ENCODE data around the gene STK38. TPM values are rescaled to one million over a fixed set of nuclear protein-coding genes. Genes with fewer than 3 reads are reported as not detected.
A peak's percentile ranks its signal among the peaks of the same experiment; 100 is the strongest.
"Not testable (repeated sequence)": the region's sequence is repeated elsewhere in the genome, so short reads cannot be mapped to it uniquely, and the experiment has no call there.

The STK38 gene
- total and polyA plus RNA-seq, 2 of the 4 experiments (the other 2 are of a cell fraction) = 10.6 to 19.7 TPM

DNA sequence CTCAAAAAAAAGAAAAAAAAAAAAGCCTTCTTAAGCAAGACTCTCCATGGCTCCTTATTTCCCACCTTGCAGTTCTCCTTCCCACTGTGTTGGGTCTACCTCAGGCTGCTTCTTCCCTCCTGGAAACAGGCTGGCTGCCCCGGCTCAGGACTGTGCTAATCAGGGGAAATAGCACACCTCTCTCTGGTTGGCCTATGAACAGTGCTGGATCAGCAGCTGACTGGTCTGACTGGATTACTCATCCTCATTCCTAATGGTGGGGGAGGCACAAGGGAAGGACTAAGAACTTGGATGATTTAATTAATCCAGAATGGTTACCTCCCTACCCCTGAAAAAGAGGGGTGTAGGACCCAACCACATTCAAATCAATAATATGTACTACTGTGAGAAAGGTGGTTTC, 43.0 kb upstream of the STK38 start:
- no peak overlapping the region for H3K56ac ChIP-seq (ENCODE audit: extremely low read depth, insufficient read depth, low read length)
- no peaks in the 10 kb centered on the region; the same call in 1 of the 2 replicates for H3K9me1 ChIP-seq (ENCODE audit: insufficient read depth, low read length)
- no peak overlapping the region for H4K5ac ChIP-seq (ENCODE audit: low read depth, low read length)
- peaks cover 2% of the 10 kb centered on the region; the same call in 1 of the 2 replicates for H3K4me1 ChIP-seq (ENCODE audit: control insufficient read depth, insufficient read depth, low read length)
- peak overlapping the region; percentile 82 for H2BK5ac ChIP-seq (ENCODE audit: low read depth, low read length, poor library complexity, severe bottlenecking)
- 0 out of 3 replicates have a peak overlapping the region, but pooled peaks have one; percentile 26 for H2BK15ac ChIP-seq (ENCODE audit: low read depth, low read length)
- peak overlapping the region; percentile 49 for H3K14ac ChIP-seq (replicated peaks; ENCODE audit: low read depth, low read length)
- intact Hi-C loops (cut with micrococcal nuclease) (no loop called here), dilution Hi-C loops (cut with HindIII; ENCODE audit: low sequenced_read_pairs, unreplicated experiment) (no loop called here), in situ Hi-C loops (cut with MboI; ENCODE audit: low sequenced_read_pairs) (loop anchor here (5.0 kb wide), 1 partner anchor 43 kb away; the partner anchor contains the start of gene STK38)
- no peak overlapping the region for H3K4me2 ChIP-seq (ENCODE audit: low read depth, low read length)
- H4K91ac ChIP-seq (ENCODE audit: insufficient read depth, low read depth, low read length) = no peak overlapping the region
- H3K18ac ChIP-seq (ENCODE audit: low read depth, low read length) = 0 out of 2 replicates have a peak overlapping the region, but pooled peaks have one; percentile 20
- H2AK9ac ChIP-seq (replicated peaks; ENCODE audit: low read depth, low read length, poor library complexity) = no peak overlapping the region
- peak overlapping the region; percentile 57; the same call in 1 of the 2 replicates for H2BK20ac ChIP-seq (ENCODE audit: low read depth, low read length)
- H2AK5ac ChIP-seq (ENCODE audit: low read depth, low read length) = 0 out of 2 replicates have a peak overlapping the region, but pooled peaks have one; percentile 23
- H4K20me1 ChIP-seq (ENCODE audit: insufficient read depth, low read length) = peaks cover 11% of the 10 kb centered on the region
- peaks cover 13 to 30% of the 10 kb centered on the region in 2 experiments for H3K79me1 ChIP-seq (ENCODE audit: low read depth in 1 of 2, low read length in 2 of 2)
- peak; percentile 60; the same call in 1 of the 2 replicates for TF ChIP-seq MAFK (IDR thresholded peaks at IDR 0.05; ENCODE audit: low read depth, low read length)
- no peak for TF ChIP-seq RCOR1 (IDR thresholded peaks at IDR 0.05; ENCODE audit: insufficient replicate concordance, low read length)
- 0 out of 2 replicates have a peak, but pooled peaks have one; percentile 2 for TF ChIP-seq RAD21 (IDR thresholded peaks at IDR 0.05; ENCODE audit: low read length)
- TF ChIP-seq BHLHE40 (IDR thresholded peaks at IDR 0.05; ENCODE audit: low read depth, low read length) = no peak
- peak; percentile 52; the same call in 1 of the 2 replicates for TF ChIP-seq FOS (IDR thresholded peaks at IDR 0.05; ENCODE audit: low read depth, low read length)
- TF ChIP-seq, protein P1, sequence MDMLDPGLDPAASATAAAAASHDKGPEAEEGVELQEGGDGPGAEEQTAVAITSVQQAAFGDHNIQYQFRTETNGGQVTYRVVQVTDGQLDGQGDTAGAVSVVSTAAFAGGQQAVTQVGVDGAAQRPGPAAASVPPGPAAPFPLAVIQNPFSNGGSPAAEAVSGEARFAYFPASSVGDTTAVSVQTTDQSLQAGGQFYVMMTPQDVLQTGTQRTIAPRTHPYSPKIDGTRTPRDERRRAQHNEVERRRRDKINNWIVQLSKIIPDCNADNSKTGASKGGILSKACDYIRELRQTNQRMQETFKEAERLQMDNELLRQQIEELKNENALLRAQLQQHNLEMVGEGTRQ (IDR thresholded peaks at IDR 0.05; ENCODE audit: low read depth, low read length) = peak; percentile 55; the same call in 1 of the 2 replicates
- TF ChIP-seq RFX5 (IDR thresholded peaks at IDR 0.05; ENCODE audit: low read depth, low read length) = peak; percentile 26; the same call in 1 of the 2 replicates
- no CpG with 5 or more reads among the region's 1 CpG for WGBS, 2 experiments (ENCODE audit: extremely low coverage in 2 of 2, insufficient read length in 1 of 2)
- H3K36me3 ChIP-seq (ENCODE audit: control insufficient read depth, insufficient read depth, low read length) = no peaks in the 10 kb centered on the region
- H2AFZ ChIP-seq (replicated peaks; ENCODE audit: low read length, poor library complexity) = peak overlapping the region; percentile 64
- no peak overlapping the region for H3K9ac ChIP-seq (ENCODE audit: low read depth, low read length)
- no peak overlapping the region for H3K23ac ChIP-seq (ENCODE audit: low read depth, low read length)
- peak overlapping the region; percentile 20; the same call in 1 of the 2 replicates for H2BK120ac ChIP-seq (ENCODE audit: low read depth, low read length)
- no peak overlapping the region for H3K4me3 ChIP-seq (ENCODE audit: insufficient read depth, low read depth, low read length)
- H4K8ac ChIP-seq (ENCODE audit: low read depth in 2 of 2, low read length in 2 of 2) = peak overlapping the region in 1 of 2 experiments; percentile 53; a peak in 2 of 4 replicates
- POLR2A ChIA-PET (ENCODE audit: unreplicated experiment) = no interaction called here
- CTCF ChIA-PET = no interaction called here
- H3K4ac ChIP-seq (ENCODE audit: low read depth, low read length) = peak overlapping the region; percentile 36; the same call in 1 of the 2 replicates
- BruUV-seq (replicated peaks) = no TSS peak
- H3K9me3 ChIP-seq (ENCODE audit: control insufficient read depth, insufficient read depth, low read length) = no peaks in the 10 kb centered on the region
- peak; percentile 63 for ATAC-seq (ENCODE audit: low read depth)
- H3K27me3 ChIP-seq (ENCODE audit: control insufficient read depth, insufficient read depth, low read length) = no peaks in the 10 kb centered on the region
- peak; percentile 86 for DNase-seq
- H3K27ac ChIP-seq (ENCODE audit: insufficient read depth, low read length) = no peak overlapping the region

DNA sequence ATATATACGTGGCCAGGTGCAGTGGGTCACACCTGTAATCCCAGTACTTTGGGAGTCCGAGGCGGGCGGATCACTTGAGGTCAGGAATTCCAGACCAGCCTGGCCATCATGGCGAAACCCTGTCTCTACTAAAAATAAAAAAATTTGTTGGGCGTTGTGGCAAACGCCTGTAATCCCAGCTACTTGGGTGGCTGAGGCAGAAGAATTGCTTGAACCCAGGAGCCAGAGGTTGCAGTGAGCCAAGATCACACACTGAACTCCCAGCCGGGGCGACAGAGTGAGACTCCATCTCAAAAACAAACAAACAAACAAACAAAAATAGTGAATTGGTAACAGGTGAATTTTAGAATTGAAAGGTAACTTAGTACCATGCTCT, 41.7 kb upstream of the STK38 start:
- peaks cover 13 to 32% of the 10 kb centered on the region in 2 experiments for H3K79me1 ChIP-seq (ENCODE audit: low read depth in 1 of 2, low read length in 2 of 2)
- H2AK9ac ChIP-seq (replicated peaks; ENCODE audit: low read depth, low read length, poor library complexity); H2AK5ac ChIP-seq (ENCODE audit: low read depth, low read length); H4K8ac ChIP-seq (ENCODE audit: low read depth in 2 of 2, low read length in 2 of 2); H3K4me3 ChIP-seq (ENCODE audit: insufficient read depth, low read depth, low read length); H4K5ac ChIP-seq (ENCODE audit: low read depth, low read length); dilution Hi-C loops (cut with HindIII; ENCODE audit: low sequenced_read_pairs, unreplicated experiment); intact Hi-C loops (cut with micrococcal nuclease); POLR2A ChIA-PET (ENCODE audit: unreplicated experiment); H2BK20ac ChIP-seq (ENCODE audit: low read depth, low read length); H3K27ac ChIP-seq (ENCODE audit: insufficient read depth, low read length); H3K27me3 ChIP-seq (ENCODE audit: control insufficient read depth, insufficient read depth, low read length); H3K4ac ChIP-seq (ENCODE audit: low read depth, low read length); H3K9me3 ChIP-seq (ENCODE audit: control insufficient read depth, insufficient read depth, low read length); H2BK120ac ChIP-seq (ENCODE audit: low read depth, low read length); H3K23ac ChIP-seq (ENCODE audit: low read depth, low read length); H3K36me3 ChIP-seq (ENCODE audit: control insufficient read depth, insufficient read depth, low read length); ATAC-seq (ENCODE audit: low read depth); H2BK15ac ChIP-seq (ENCODE audit: low read depth, low read length); H4K20me1 ChIP-seq (ENCODE audit: insufficient read depth, low read length); H4K91ac ChIP-seq (ENCODE audit: insufficient read depth, low read depth, low read length); H3K14ac ChIP-seq (replicated peaks; ENCODE audit: low read depth, low read length); H2AFZ ChIP-seq (replicated peaks; ENCODE audit: low read length, poor library complexity); in situ Hi-C loops (cut with MboI; ENCODE audit: low sequenced_read_pairs); H3K4me2 ChIP-seq (ENCODE audit: low read depth, low read length); DNase-seq; CTCF ChIA-PET; H3K9ac ChIP-seq (ENCODE audit: low read depth, low read length); H3K9me1 ChIP-seq (ENCODE audit: insufficient read depth, low read length); H3K56ac ChIP-seq (ENCODE audit: extremely low read depth, insufficient read depth, low read length); H2BK5ac ChIP-seq (ENCODE audit: low read depth, low read length, poor library complexity, severe bottlenecking); BruUV-seq (replicated peaks); H3K4me1 ChIP-seq (ENCODE audit: control insufficient read depth, insufficient read depth, low read length); H3K18ac ChIP-seq (ENCODE audit: low read depth, low read length): not testable (repeated sequence)
- 96% methylated on average over 4 of the region's 9 CpGs; no CpG with 5 or more reads in 1 of the 2 experiments for WGBS, 2 experiments (ENCODE audit: extremely low coverage in 2 of 2, insufficient read length in 1 of 2)
